ENCODE results near the gene PAX5.

The PAX5 gene

DNA sequence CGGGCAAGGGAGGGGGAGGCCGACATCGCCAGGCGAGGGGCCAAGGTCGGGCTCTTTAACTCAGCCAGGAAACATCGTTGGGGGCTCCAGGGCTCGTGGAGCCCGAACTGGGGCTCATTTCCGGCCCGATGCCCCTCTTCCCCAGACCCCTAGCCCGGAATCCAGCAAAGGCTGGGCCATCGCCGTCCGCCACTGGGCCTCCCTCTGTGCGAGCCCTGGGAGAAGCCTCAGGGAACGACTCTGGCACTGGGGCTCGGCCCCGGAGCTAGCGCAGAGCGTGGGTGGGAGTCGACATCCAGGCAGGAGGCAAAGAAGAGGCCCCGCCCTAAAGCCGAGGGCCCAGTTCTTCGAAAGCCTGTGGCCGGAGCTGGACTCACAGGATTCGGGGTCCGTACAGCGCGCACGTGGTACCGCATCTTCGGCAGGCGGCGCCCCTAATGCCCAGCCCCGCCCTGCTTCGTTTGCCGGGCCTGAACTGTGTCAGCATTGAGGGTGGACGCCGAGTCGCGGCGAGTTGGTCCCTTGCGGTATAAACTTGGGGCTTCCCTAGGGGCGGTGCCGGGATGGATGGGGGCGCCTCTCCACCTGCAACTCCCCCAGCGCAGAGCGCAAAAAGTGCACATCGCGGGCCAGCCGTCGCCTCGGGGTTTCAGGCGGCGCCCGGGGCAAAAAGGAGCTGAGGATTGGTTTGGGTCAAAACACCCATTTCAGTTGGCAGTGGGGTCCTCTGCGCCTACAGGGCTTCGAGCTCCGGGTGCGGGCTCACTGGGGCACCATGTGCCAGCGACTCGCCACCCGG is 3.6 kb upstream of the PAX5 start:
- no peak for DNase-seq (ENCODE audit: low read depth in 2 of 2, low spot score in 1 of 2)

- DNase-seq (ENCODE audit: low read depth in 2 of 2, low spot score in 1 of 2): no peak
These were observed 2.9 kb upstream of the PAX5 start for GRCh38 chr9:37036776-37037502.

- DNase-seq (ENCODE audit: low read depth in 2 of 2, low spot score in 1 of 2): no peak
These were observed 2.3 kb upstream of the PAX5 start for GRCh38 chr9:37036371-37036775.

GRCh38 chr9:37035648-37036370 is 1.7 kb upstream of the PAX5 start:
- DNase-seq (ENCODE audit: low read depth in 2 of 2, low spot score in 1 of 2): no peak

- no peak for DNase-seq (ENCODE audit: low read depth in 2 of 2, low spot score in 1 of 2)
These were observed 1.0 kb upstream of the PAX5 start for GRCh38 chr9:37034938-37035647.

GRCh38 chr9:37034305-37034937 is 353 bp upstream of the PAX5 start:
- DNase-seq (ENCODE audit: low read depth in 2 of 2, low spot score in 1 of 2): no peak

GRCh38 chr9:37033141-37033540 is 927 bp downstream of the PAX5 start:
- no peak for DNase-seq (ENCODE audit: low read depth in 2 of 2, low spot score in 1 of 2)

DNA sequence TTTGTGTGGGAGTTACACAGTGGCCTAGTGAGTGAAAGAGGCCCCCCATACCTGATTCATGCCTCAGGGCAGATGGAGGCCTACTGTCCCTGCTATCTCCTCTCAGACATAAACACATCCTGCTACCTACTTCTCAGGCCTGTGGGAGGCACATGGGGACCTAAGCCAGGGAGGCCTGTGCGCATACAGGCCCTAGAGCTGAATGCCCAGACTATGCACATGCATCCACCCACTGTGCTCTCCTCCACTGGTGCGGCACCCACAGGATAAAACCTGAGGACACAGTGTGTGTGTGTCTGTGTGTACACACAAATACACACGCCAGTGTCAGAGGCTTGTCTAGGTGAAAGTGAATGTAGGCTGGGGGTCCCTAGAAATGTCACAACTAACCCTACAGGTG is 1.4 kb downstream of the PAX5 start:
- DNase-seq (ENCODE audit: low read depth in 2 of 2, low spot score in 1 of 2): no peak

DNA sequence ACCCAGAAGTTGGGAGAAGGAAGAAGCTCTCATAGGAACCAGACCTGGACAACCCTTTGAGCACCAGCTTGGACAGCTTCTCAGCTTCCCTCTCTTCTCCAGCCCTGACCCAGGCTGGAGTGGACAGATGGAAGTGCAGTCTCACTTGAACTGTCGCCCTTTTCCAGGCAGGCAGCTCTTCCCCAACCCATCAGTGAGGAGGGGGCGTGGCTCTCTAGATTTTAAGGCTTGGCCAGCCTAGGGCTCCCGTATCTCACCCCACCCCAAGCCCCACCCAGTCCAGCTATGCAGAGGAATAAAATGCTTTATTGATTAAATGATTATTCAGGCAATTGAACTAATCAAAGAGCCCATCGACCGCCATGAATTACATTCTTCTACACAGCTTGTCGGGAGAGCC is 2.2 kb downstream of the PAX5 start:
- DNase-seq (ENCODE audit: low read depth in 2 of 2, low spot score in 1 of 2): no peak

DNA sequence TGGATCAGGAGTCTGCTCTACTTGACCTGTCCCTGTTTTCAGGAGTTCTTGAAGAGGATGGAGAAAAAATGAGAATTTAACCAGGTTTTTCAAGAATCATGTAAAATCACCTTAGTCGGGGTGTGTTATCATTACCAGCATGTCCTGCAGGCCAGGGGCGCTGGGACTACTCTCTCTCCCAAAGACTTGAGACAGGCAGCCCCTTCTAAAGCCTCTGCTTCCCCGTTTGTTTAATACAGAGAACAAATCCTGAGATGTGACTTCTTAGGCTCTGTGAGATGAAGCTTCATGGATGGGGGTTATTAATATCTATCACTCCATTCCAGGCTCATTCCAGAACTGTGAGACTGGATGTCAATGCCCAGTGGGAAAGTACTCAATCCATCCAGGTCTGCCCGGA is 3.0 kb downstream of the PAX5 start:
- no peak for DNase-seq (ENCODE audit: low read depth in 2 of 2, low spot score in 1 of 2)

GRCh38 chr9:37030611-37030939 is 3.5 kb downstream of the PAX5 start:
- DNase-seq (ENCODE audit: low read depth in 2 of 2, low spot score in 1 of 2): no peak

GRCh38 chr9:37029776-37030610 is 4.1 kb downstream of the PAX5 start:
- DNase-seq (ENCODE audit: low read depth in 2 of 2, low spot score in 1 of 2): no peak

DNA sequence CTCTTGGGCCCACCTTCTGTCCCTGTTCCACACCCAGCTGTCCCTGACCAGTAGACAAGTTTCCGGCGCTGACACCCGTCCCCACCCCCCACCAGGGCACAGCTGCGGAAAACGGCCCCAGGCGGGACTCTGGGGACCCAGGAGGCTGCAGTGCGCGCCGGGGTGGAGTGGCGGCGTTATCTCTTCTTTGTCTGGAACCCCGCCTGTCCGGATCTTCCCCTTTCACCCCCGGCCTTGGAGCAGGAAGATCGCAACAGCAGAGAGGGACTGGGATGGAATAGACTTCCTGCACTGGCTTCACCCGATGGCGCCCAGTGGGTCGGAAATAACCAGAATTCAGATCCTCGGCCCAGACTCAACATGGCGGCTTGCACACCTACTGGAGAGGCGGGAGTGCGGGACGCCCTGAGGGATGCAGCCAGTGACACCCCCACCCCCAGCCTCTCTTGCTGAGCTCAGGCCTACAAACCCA is 4.7 kb downstream of the PAX5 start:
- DNase-seq (ENCODE audit: low read depth in 2 of 2, low spot score in 1 of 2): no peak

DNA sequence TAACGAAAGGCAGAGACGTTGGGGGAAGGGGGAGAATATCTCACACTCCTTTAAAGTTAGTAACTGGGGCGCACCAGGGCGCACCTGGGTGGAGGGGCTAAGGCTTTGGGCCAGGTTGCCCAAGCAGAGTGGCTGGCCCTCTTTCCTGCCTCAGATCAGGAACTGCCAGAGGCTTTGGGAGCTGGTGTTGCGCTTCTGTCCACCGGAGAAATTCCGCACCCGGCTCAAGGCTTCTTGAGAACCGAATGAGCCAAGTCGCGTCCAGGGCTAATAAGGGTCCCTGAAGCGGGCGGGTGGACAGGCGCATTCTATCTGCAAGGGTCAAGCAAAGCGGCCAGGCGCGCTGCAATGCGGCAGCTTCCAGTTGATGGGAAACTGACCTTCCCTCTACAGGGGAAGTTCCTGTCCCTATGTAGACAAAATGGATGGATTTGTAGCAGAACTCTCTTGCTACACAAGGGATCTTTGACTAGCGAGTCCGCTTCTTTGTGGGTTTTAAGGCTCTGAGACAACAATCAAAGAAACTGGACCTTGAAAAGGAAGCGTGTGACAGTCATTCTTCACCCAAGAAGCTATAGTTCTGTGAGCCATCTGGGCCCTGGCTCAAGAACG is 5.5 kb downstream of the PAX5 start:
- DNase-seq (ENCODE audit: low read depth in 2 of 2, low spot score in 1 of 2): no peak

GRCh38 chr9:37027582-37028419 is 6.3 kb downstream of the PAX5 start:
- peak; percentile 45 to 52 for DNase-seq (ENCODE audit: low read depth in 2 of 2, low spot score in 1 of 2)

- DNase-seq (ENCODE audit: low read depth in 2 of 2, low spot score in 1 of 2): no peak
These were observed 7.0 kb downstream of the PAX5 start for GRCh38 chr9:37026931-37027581.

GRCh38 chr9:37026113-37026930 is 7.7 kb downstream of the PAX5 start:
- DNase-seq (ENCODE audit: low read depth in 2 of 2, low spot score in 1 of 2): no peak

GRCh38 chr9:37025823-37026112 is 8.3 kb downstream of the PAX5 start:
- DNase-seq (ENCODE audit: low read depth in 2 of 2, low spot score in 1 of 2): no peak

Measured in stimulated activated CD8-positive, alpha-beta memory T cell treated with anti-CD3 and anti-CD28 coated beads, Interleukin-4, amount 100 ng/mL, for 1 hour (primary cell).